GM19043 (cell line): ENCODE measurements around the gene UNC93A.
A peak's percentile ranks its signal among the peaks of the same experiment; 100 is the strongest.
"Not testable (repeated sequence)": the region's sequence is repeated elsewhere in the genome, so short reads cannot be mapped to it uniquely, and the experiment has no call there.

Experiments
- ATAC-seq: cut with Tn5 transposase; IDR thresholded peaks from one replicate; pipeline ENCODE4 v1.9.1; 2021; ENCODE audit warnings: low read depth; ENCODE audit not compliant: unreplicated experiment

The UNC93A gene

DNA sequence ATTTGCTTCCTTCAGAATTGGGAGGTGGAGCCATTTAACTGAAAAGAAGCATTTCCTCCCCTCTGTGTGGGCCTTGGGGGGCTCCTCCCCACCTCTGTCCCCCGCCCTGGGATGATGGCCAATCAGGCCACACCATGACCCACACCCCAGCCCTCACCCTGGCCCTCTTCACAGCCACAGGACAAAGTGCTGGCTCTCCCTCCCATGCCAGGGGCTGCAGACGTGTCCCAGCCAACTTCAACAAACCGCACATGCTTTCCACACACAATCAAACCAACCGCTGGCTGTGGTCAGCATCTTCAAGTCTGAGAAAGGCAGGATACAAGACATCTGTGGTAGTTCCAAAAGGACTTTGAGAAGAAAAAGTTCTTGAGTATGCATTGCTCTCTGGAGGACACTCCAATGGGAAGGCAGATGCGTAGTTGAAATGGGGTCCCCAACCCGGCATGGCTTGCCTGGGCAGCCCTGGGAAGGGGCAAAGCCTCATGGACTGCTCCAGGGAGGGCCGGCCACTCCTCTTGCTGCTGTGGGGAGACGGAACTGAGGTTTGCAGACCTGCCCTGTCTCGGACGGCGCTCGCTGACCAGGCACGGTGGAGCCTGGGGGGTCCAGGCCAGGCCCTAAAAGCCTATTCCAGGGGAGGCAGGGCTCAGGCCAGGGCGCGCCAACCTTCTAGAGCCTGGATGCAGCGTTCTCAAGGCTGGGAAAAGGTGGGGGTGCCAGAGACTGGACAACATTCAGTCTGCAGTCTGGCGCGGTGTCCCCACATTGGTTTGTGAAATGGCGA lies 45.9 kb downstream of the UNC93A start:
- ATAC-seq = no peak

DNA sequence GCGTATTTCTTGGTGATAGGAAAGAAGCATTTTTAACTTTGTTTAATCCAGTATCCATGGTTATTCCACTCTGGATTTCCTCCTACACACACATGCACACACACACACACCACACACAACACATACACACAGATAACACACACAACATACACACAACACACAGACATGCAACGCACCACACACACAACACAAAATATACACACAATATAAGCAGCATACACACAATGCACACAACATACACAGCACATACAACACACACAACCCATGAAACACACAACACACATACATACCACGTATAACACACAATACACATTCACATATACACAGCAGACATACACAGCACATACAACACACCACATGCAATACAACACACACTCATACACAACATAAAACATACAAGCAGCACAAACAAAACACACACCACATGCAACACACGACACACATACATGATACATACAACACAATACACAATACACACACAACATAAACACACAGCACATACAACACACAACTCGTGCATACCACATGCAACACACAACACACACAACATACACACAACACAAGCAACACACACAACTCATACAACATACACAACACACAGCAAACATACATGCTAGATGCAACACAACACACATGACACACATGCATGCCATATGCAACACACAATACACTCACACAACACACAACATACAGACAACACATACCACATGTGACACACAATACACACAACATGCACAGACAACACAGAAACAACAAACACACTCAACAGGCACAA lies 46.7 kb downstream of the UNC93A start:
- ATAC-seq = no peak

DNA sequence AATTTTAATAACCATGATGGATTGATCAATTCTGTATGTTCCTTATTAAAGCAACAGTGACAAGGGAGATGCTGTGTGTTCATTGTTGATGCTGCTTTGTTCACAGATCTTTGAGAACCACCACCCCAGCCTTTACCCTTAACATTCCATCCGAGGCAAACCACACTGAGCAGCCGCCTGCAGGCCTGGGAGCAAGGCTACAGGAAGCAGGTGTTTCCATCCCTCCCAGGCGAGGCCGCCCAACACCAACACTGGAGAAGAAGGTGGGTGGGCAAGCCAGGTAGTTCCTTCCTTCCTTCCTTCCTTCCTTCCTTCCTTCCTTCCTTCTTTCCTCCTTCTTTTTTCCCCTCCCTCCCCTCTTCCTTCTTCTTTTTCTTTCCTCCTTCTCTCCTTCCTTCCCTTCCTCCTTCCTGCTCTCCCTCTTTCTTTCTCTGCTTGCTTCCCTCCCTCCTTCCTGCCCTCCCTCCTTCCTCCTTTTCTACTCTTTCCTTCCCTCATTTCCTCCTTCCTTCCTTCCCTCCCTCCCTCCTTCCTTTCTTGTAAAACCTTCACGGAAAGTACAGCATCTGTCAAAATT lies 47.5 kb downstream of the UNC93A start:
- ATAC-seq = no peak

DNA sequence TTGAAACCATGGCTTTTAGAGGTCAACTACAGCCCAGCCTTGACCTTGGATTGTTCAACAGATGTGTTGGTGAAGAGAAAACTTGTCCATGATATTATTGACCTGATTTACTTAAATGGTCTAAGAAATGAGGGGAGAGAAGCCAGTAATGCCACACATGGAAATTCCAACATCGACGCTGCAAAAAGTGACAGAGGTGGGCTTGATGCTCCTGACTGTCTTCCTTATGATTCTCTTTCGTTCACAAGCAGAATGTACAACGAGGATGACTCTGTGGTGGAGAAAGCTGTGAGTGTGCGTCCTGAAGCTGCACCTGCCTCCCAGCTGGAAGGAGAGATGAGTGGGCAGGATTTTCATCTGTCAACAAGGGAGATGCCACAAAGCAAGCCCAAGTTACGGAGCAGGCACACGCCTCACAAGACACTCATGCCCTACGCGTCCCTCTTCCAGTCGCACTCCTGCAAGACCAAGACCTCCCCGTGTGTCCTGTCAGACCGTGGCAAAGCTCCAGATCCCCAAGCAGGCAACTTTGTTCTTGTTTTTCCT lies 50.0 kb downstream of the UNC93A start:
- ATAC-seq = no peak

DNA sequence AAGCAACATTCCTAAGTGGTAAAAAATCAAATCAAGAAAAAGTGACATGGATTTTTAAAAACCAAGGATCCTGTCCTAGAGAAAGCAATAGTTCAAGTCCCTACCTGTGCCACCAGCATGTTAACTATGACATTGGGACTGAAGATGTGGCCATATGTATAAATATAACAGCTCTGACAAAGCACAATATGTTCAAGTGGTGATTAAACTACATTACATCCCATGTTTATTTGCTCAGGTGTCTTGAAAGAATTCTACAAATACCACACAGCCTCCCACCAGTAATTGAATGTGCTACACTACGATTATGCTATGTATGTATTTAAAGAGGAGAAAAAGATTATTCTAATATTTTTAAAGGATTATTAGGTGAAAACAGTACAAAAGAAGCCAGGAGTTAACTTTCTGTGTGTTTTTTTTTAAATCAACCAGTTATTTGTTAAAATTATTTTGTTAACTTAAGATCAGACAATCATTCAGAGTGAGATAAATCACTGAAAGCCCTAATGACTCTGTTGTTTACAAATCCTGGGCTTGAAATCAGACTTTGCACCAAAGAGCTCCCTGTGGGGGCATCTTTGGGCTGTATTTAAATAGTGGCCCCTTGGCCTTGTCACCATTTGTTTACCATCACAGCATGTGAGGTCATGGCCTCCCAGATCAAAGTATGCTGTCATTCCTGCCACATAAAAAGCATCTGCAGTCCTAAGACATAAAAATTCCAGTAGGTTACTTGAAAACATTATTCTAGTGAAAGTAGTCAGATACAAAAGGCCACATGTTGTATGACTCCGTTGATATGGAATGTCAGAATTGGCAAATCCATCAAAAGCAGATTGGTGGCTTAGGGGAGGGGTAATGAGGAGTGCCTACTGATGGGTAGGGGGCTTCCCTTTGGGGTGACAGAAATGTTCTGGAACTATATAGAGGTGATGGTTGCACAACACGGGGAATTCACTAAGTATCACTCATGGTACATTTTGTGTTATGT lies 50.8 kb downstream of the UNC93A start:
- no peak for ATAC-seq

DNA sequence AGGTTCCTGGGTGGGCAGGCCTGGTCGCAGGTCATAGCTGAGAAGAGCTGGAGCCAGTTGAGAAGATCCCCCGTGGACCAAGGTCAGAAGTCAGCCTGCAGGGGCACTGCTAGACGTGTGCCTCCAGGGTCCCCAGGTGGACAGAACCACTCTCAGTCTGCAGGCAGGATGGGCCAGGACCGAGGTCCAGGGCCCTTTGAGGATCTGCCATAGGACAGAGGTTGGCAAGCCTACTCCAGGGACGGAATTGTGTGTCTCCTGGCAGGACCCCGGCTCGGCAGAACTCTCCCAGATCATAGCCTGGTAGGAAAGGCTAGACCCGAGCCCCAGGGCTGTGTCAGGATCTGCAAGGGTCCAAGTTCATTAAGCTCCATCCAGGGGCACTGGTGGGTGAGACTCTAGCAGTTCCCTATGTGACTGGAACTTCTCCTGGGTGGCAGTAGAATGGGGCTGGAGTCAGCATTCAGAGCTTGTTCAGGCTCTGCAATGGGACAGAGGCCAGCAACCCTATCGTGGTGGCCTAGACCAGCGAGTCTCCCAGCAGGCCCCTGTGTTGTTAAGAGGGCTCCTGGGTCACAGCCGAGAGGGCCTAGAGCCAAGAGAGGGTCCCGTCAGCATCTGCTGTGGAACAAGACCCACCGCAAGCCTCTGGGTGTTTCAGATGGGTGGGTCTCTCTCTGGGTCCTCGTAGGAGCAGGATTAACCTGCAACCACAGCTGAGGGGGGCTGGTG lies 51.9 kb downstream of the UNC93A start:
- ATAC-seq = no peak

DNA sequence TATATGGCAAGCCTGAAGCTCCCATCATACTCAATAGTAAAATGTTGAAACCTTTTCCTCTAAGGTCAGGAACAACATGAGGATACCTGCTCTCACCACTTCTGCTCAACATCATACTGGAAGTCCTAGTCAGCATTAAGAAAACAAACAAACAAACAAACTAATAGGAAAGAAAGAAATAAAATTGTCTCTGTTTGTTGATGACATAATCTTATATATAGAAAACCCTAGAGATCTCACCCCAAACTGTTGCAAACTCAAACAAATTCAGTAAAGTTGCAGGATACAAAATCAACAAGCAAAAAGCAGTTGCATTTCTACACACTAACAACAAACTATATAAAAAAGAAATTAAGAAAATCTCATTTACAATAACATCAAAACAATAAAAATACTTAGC lies 54.2 kb downstream of the UNC93A start:
- no peak for ATAC-seq

DNA sequence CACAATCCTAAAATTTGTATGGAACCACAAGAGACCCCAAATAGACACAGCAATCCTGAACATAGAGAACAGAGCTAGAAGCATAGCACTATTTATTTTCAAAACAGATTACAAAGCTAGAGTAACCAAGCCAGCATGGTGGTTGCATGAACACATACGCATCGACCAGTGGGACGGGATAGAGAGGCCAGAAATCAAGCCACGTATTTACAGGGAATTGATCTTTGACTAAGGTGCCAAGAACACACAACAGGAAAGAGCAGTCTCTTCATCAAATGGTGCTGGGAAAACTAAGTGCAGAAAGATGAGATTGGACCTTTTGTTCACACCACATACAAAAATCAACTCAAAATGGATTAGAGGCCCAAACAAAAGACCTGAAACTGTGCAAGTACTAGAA lies 54.8 kb downstream of the UNC93A start:
- ATAC-seq = no peak

DNA sequence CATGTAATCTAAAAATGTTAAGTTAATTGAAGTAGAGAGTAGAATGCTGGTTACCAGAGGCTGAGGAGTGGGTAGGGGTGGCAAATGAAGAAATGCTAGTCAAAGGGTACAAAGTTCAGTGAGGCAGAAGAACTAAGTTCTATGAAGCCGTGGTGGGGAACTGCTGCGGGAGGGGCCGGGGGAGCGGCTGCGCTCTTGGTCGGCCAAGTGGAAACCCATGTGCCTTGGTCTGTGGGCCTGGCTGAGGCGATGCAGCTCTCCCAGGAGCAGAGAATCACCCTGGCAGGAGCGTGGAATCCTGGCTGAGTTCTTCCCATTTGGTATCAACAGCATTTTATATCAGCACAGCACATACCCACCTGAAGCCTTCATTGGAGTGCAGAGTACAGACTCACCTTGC lies 56.1 kb downstream of the UNC93A start:
- no peak for ATAC-seq

DNA sequence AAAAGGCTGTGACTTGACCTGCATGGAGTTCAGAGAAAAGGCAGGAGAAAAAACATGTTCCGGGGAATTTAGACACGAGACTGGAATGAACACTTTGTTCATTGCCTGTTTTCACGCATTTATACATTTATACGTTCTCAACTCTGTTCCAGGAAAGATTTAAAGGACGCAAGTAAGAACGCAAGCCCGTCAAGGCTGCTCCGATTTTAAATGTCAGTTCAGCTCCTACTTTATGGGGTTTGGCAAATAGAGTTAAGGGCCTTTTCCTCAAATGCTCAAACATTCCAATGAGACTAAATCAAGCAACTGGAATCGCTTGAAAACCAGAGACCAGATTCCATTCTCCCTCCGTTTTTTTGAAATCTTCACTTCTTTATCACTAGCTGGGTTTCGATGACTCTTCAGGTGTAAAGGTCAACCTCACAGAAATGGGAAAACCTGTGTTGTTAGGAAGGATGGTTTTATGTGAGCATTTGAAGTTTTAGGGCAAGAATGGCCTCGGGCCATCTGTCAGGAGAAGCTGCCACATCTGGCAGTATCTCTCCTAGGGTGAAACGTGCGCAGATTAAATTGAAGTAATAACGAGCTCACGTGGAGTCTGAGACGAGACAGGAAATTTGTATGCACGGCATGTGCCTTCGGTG lies 58.6 kb downstream of the UNC93A start:
- ATAC-seq = no peak

DNA sequence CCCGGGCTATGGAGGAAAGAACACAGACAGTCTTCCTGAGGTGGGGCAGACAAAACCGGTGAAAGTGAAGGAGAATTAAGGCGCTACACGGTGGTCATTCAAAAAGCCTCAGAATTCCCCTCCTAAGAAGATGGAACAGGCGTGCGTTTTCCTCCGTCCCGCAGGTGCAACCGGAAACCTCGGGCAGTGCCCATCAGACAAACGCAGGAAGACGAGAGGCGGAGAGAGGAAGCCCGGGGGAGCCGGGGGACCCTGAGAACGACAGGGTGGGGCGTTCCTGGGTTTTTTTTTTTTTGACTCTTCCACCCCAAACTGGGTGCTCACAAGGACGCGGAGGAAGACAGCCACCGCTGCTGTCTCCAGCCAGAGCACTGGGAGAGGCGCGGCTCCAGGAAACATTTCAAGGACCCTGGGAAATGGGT lies 59.2 kb downstream of the UNC93A start:
- no peak for ATAC-seq

DNA sequence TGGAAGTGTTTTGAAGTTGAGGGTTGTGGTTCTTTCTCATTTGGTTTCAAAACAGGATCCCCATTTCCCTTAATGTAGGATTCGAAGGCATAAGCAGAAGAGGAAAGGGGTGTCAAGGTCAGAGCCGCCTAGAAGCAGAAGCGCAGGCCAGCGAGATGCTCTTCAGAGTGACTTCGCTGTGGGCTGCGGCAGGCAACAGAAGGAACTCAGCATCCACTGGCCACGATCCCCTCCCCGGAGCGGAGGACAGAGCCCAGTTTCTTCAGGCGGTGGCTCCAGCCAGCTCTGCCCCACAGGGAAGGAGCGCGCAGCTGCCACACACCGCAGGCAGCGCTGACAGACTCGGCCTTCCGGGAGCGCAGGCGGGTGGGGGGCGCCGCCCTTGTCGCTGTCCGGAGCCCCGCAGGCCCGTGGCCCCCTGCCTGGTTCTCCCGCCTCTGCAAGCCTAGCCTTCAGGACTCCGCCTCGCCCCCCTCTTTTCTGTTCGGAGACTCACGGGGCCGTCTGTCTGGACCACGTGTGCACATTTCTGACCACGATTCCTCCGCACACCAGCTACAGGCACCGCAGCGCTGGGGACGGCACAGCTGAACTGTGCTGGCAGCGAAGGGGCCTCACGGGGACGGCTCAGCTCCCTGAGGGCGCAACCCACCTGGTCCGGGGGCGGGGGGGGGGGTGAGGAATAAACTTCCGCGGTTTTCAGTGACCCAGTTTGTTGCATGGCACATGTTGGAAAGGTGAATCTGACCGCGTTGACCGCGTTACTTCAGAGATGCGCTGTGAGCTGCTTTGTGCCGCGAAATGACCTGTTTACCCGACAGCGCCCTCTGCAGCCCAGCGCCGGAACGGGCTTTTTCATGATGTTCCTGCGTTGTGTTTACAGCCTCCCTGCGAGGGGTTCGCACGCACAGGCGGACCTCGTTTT lies 59.9 kb downstream of the UNC93A start:
- ATAC-seq = peak; percentile 60

DNA sequence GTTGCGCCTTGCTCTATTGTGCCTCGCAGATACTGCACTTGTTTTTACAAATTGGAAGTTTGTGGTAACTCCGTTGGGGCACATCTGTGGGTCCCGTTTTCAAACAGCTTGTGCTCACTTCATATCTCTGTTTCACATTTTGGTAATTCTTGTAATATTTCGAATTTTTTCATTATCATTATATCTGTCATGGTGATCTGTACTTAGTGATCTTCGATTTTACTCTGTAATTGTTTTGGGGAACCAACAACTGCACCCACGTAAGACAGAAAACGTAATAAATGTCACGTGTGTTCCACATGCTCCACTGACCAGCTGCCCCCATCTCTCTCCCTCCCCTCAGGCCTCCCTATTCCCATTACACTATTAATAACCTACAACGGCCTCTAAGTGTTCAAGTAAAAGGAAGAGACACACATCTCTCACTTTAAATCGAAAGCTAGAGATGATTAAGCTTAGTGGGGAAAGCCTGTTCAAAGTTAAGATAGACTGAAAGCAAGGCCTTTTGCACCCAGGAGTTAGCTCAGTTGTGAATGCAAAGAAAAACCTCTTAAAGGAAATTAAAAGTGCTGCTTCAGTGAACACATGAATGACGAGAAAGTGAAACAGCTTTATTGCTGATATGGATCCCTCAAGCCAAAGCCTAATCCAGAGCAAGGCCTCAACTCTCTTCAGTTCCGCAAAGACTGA lies 60.7 kb downstream of the UNC93A start:
- ATAC-seq = peak; percentile 42

DNA sequence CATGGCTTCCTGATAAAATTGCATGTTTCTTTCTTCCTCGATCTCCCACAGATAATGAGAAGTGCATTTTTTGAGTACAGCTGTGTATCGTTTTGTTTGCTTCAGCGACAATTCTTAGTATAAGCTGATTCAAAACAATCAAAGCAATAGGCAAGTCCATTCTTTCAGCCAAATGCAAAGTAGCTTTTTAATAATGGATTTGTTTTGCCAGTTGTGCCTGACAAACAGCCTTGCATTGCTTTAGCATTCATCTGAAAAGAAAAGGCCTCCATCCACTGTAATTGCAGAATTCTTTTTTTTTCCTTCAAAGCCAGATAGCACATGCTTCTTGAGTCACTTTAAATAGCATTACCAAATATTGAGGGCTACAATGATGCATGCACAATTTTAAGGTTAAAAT lies 65.8 kb downstream of the UNC93A start:
- ATAC-seq = no peak

DNA sequence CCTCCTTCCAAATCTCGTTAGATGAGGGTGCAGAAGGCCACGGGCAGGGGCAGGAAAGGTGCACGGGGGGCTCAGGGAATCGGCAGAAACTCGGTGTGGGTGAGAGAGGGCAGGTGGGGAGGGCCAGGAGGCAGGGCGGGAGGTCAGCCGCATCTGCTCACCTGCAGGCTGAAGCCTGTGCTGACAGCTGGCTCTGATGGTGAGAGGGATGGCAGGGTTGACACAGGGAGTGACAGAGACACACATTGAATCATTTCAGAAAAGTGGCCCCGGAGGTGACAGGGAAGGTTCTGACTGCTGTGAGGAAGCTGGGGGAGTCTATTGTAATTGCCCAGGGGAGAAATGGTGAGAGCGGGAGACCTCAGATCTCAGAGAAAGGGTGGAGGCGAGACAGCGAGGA lies 67.3 kb downstream of the UNC93A start:
- ATAC-seq = not testable (repeated sequence)

DNA sequence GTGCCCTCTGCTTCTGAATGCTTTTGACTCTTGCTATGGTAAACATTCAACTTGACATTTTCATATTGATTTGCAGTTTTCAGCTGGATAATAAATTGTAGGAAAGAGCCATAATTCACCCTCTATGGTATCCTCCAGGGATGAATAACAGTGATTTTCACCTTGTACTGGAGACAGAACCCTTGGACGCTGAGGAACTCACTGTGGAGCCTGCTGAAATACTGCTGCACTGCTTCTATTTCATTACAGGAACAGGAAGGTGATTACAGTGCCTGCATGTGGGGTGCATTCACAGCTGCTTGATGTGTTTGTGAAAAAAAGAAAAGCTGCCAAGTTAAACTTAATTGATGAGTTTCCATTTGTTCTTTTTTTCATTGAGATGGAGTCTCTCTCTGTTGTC lies 70.1 kb downstream of the UNC93A start:
- ATAC-seq = not testable (repeated sequence)
